BJ (cell line): Measurements from ENCODE around the gene CST5. TPM values are rescaled to one million over a fixed set of nuclear protein-coding genes. Genes with fewer than 3 reads are reported as not detected.

ENCODE experiments used
- CTCF ChIA-PET: fragments of 350-600 bp; formaldehyde crosslinking; extraction: SDS; loops from one replicate; lab custom pipeline; 2021; ENCODE audit warnings: antibody characterized with exemption, inconsistent platforms; lab: Yijun Ruan, JAX
- POLR2A ChIA-PET: fragments of 300-600 bp; sonication (Branson Sonifier 250); formaldehyde crosslinking; extraction: SDS; loops from one replicate; lab custom pipeline; 2021; ENCODE audit warnings: antibody characterized with exemption; lab: Charles Lee
- DNase-seq: peaks from one replicate; pipeline ENCODE4 v3.0.0-alpha.2; 2011; ENCODE audit warnings: low read depth
- H3K27me3 ChIP-seq: 2 replicates; pipeline ENCODE4 v1.6.0; 2011; ENCODE audit warnings: low read length; ENCODE audit not compliant: control insufficient read depth, insufficient read depth
- H3K36me3 ChIP-seq: 2 replicates; pipeline ENCODE4 v1.5.1; 2011; ENCODE audit warnings: low read length; ENCODE audit not compliant: control insufficient read depth, insufficient read depth
- H3K4me3 ChIP-seq: 2 replicates; pipeline ENCODE4 v1.5.1; 2011; ENCODE audit warnings: low read depth, mild to moderate bottlenecking, control low read depth, low read length
- CTCF ChIP-seq: IDR thresholded peaks from 2 replicates; pipeline ENCODE4 v1.5.1; 2011; ENCODE audit warnings: low read depth, mild to moderate bottlenecking, control low read depth, inconsistent platforms, low read length, moderate library complexity; ENCODE audit not compliant: insufficient read depth
- polyA minus RNA-seq: library from RNA; depleted of rRNA, polyadenylated mRNA; stranded (reverse); fragments of >200 nt; gene quantifications from 2 replicates; pipeline ENCODE4 v1.2.3, GENCODE V29; 2011; rRNA and poly(A)+ RNA removed
- polyA plus RNA-seq: library from polyadenylated mRNA; depleted of rRNA; stranded (reverse); fragments of >200 nt; gene quantifications from 2 replicates; pipeline ENCODE4 v1.2.3, GENCODE V29; 2011; rRNA removed

Gene CST5
- polyA plus RNA-seq, result not detected in 2 replicates
- polyA minus RNA-seq, result not detected in 2 replicates

GRCh38 chr20:23879328-23879798 lies at the start of gene CST5:
CST5 (minus strand) TSS chr20:23879748; CDS start chr20:23879676, 72 bp downstream.
- ChIA-PET CTCF (interaction anchor here (1.4 kb wide), 1 partner anchor 10 kb away, joined by 3 read pairs; no protein-coding TSS in a partner anchor), POLR2A (no interaction called here)
- Histone ChIP-seq H3K27me3 (no peaks in the 10 kb centered on the region), H3K36me3 (no peaks in the 10 kb centered on the region), H3K4me3 (no peak within 1 kb of the TSS)
- DNase-seq, result no peak
- TF ChIP-seq CTCF, result no peak

GRCh38 chr20:23928788-23929187 lies 49.2 kb upstream of the CST5 start:
- ChIA-PET POLR2A (no interaction called here), CTCF (interaction anchor here (1.6 kb wide), 1 partner anchor 9 kb away, joined by 11 read pairs; no protein-coding TSS in a partner anchor)
- no peak for TF ChIP-seq CTCF
- no peaks in the 10 kb centered on the region for H3K36me3 ChIP-seq
- no peak overlapping the region for H3K4me3 ChIP-seq
- DNase-seq, result no peak
- H3K27me3 ChIP-seq, result no peaks in the 10 kb centered on the region

GRCh38 chr20:23928353-23928752 lies 48.8 kb upstream of the CST5 start:
- ChIA-PET CTCF (interaction anchor here (1.6 kb wide), 1 partner anchor 9 kb away, joined by 11 read pairs; no protein-coding TSS in a partner anchor), POLR2A (no interaction called here)
- Histone ChIP-seq H3K4me3 (no peak overlapping the region), H3K27me3 (no peaks in the 10 kb centered on the region), H3K36me3 (no peaks in the 10 kb centered on the region)
- no peak for DNase-seq
- TF ChIP-seq CTCF, result no peak

GRCh38 chr20:23926944-23927872 lies 47.7 kb upstream of the CST5 start:
- H3K36me3 ChIP-seq, result no peaks in the 10 kb centered on the region
- TF ChIP-seq CTCF, result no peak
- H3K27me3 ChIP-seq, result no peaks in the 10 kb centered on the region
- peak; percentile 58 for DNase-seq
- H3K4me3 ChIP-seq, result no peak overlapping the region
- ChIA-PET POLR2A (no interaction called here), CTCF (interaction anchor here (0.8 to 1.4 kb wide), 4 partner anchors 10 to 38 kb away, joined by 3 read pairs; no protein-coding TSS in a partner anchor)

GRCh38 chr20:23926526-23926880 lies 47.0 kb upstream of the CST5 start:
- no peak for TF ChIP-seq CTCF
- ChIA-PET CTCF (interaction anchor here (1.2 to 1.5 kb wide), 3 partner anchors 11 to 25 kb away, joined by 3 to 4 read pairs (median 3); no protein-coding TSS in a partner anchor), POLR2A (no interaction called here)
- no peak for DNase-seq
- Histone ChIP-seq H3K4me3 (no peak overlapping the region), H3K36me3 (no peaks in the 10 kb centered on the region), H3K27me3 (no peaks in the 10 kb centered on the region)
